Smooth muscle cell (in vitro differentiated cells): ENCODE data around the gene IFI44. TPM values are rescaled to one million over a fixed set of nuclear protein-coding genes. Genes with fewer than 3 reads are reported as not detected.

Experiments used
- DNase-seq: peaks from one replicate; lab custom pipeline; 2025; ENCODE audit not compliant: unreplicated experiment; lab: John Stamatoyannopoulos, UW
- H2AFZ ChIP-seq: fragments of 200-600 bp; sonication (generic); 2 replicates; pipeline ENCODE4 v1.6.0; 2016; ENCODE audit warnings: antibody characterized with exemption, low read depth, mild to moderate bottlenecking
- H3F3A ChIP-seq: fragments of 200-600 bp; sonication (generic); 2 replicates; pipeline ENCODE4 v1.6.0; 2017; ENCODE audit warnings: antibody characterized with exemption, low read depth
- H3K27ac ChIP-seq: fragments of 200-600 bp; sonication (generic); 2 replicates; pipeline ENCODE4 v1.5.1; 2016; ENCODE audit warnings: low read depth, mild to moderate bottlenecking
- H3K27me3 ChIP-seq: fragments of 200-600 bp; sonication (generic); 2 replicates; pipeline ENCODE4 v1.6.1; 2016; ENCODE audit warnings: low read depth, mild to moderate bottlenecking
- H3K36me3 ChIP-seq: fragments of 200-600 bp; sonication (generic); 2 replicates; pipeline ENCODE4 v1.5.1; 2016; ENCODE audit warnings: low read depth
- H3K4me1 ChIP-seq: fragments of 200-600 bp; sonication (generic); 2 replicates; pipeline ENCODE4 v1.5.1; 2016; ENCODE audit warnings: low read depth
- H3K4me2 ChIP-seq: fragments of 200-600 bp; sonication (generic); 2 replicates; pipeline ENCODE4 v1.6.0; 2016; ENCODE audit warnings: mild to moderate bottlenecking
- H3K4me3 ChIP-seq: fragments of 200-600 bp; sonication (generic); 2 replicates; pipeline ENCODE4 v1.5.1; 2016; ENCODE audit warnings: mild to moderate bottlenecking
- H3K79me2 ChIP-seq: fragments of 200-600 bp; sonication (generic); 2 replicates; pipeline ENCODE4 v1.6.0; 2016; ENCODE audit warnings: low read depth, mild to moderate bottlenecking
- H3K9ac ChIP-seq: fragments of 200-600 bp; sonication (generic); 2 replicates; pipeline ENCODE4 v1.6.0; 2016; ENCODE audit warnings: low read depth
- H3K9me3 ChIP-seq: fragments of 200-600 bp; sonication (generic); replicated peaks from 2 replicates; pipeline ENCODE4 v1.5.1; 2016; ENCODE audit warnings: low read depth
- H4K20me1 ChIP-seq: fragments of 200-600 bp; sonication (generic); 2 replicates; pipeline ENCODE4 v1.6.0; 2016; ENCODE audit warnings: low read depth
- WGBS: methylation state at CpG from one replicate; pipeline ENCODE4 v1.1.7; 2016; ENCODE audit warnings: low lambda C conversion rate; 5-methylcytosine and 5-hydroxymethylcytosine counted together
- polyA plus RNA-seq: library from polyadenylated mRNA; unstranded; fragments of >200 nt; fragmentation: Nextera tagmentation; extraction: Ambion mirVana; gene quantifications from 2 replicates; pipeline ENCODE4 v1.2.1, GENCODE V29; 2016
- total RNA-seq: library from RNA; depleted of rRNA; stranded (reverse); fragments of >200 nt; gene quantifications from 2 replicates; pipeline ENCODE4 v1.2.3, GENCODE V29; 2014
- TF ChIP-seq, protein P1 (sequence below): fragments of 200-600 bp; sonication (generic); IDR thresholded peaks from 2 replicates; pipeline ENCODE4 v1.5.1; 2017; ENCODE audit warnings: borderline replicate concordance, mild to moderate bottlenecking, antibody characterized with exemption; ENCODE audit not compliant: insufficient read depth, poor library complexity, severe bottlenecking

Gene IFI44
- total and polyA plus RNA-seq, 2 experiments from 2014 or later = 0.71 TPM; not detected in 1

DNA sequence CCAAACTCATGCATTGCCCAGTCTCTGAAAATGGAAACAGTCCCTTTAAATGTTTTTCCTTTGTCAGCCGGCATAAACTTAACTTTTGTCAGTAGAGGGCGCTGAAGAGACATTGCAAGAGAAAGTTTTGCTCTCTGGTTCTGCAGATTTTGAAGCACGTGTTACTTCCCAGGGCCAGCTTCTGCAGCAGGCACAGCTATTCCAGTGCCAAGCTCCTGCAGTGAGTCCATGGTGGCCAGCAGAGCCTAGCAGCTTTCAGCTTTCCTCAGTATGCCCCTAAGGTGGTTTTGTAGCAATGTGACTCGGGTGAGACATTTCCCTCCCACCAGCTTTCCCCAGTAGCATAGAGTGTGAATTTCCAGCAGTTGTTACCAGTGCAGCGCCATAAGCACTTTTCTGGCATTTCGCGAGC, 32.0 kb upstream of the IFI44 start:
- Histone ChIP-seq H4K20me1 (no peaks in the 10 kb centered on the region), H3K27ac (no peak overlapping the region), H3F3A (peaks cover 5% of the 10 kb centered on the region), H3K4me3 (no peak overlapping the region), H3K36me3 (no peaks in the 10 kb centered on the region), H3K9me3 (no peaks in the 10 kb centered on the region), H3K4me2 (no peak overlapping the region), H3K4me1 (no peaks in the 10 kb centered on the region), H3K9ac (no peak overlapping the region), H3K27me3 (peaks cover 19% of the 10 kb centered on the region), H2AFZ (no peak overlapping the region), H3K79me2 (no peaks in the 10 kb centered on the region)
- no peak for DNase-seq
- 41% methylated on average over 7 of the region's 7 CpGs for WGBS
- TF ChIP-seq, protein P1, sequence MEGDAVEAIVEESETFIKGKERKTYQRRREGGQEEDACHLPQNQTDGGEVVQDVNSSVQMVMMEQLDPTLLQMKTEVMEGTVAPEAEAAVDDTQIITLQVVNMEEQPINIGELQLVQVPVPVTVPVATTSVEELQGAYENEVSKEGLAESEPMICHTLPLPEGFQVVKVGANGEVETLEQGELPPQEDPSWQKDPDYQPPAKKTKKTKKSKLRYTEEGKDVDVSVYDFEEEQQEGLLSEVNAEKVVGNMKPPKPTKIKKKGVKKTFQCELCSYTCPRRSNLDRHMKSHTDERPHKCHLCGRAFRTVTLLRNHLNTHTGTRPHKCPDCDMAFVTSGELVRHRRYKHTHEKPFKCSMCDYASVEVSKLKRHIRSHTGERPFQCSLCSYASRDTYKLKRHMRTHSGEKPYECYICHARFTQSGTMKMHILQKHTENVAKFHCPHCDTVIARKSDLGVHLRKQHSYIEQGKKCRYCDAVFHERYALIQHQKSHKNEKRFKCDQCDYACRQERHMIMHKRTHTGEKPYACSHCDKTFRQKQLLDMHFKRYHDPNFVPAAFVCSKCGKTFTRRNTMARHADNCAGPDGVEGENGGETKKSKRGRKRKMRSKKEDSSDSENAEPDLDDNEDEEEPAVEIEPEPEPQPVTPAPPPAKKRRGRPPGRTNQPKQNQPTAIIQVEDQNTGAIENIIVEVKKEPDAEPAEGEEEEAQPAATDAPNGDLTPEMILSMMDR = peak; percentile 76

DNA sequence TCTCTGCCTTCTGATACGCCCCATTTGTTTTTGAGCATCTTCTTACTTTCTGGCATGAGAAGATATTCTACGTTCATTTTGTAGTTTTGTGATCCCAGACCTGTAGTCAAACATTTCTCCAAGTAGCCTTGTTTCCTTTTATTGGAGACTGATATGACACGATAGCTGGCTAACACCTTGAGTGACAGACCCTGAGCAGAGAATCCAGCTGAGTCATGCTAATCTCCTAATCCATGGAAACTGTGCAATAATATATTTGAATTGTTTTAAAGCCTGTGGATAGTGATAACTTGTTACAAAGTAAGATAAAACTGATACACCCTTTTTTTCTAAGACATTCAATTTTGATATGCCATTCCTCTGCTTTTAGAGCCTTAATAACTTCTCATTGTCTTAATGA, 30.6 kb upstream of the IFI44 start:
- Histone ChIP-seq H3K36me3 (no peaks in the 10 kb centered on the region), H3K27ac (no peak overlapping the region)

DNA sequence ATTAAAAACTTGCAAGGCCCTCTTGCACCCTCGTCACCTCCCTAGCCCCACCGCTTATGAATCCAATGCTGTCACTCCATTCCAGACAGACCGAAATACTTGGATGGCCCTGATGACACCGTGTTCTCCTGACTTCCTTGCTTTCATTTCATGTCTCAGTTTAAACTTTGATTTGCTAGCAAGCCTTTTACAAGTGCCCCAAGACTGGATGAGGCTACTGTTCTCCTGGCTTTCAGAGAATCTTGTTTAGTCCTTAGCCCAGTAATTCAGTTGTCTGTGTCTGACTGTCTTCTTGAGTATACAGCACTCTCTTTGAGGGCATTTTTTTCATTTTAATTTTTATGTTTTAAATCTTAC, 30.2 kb upstream of the IFI44 start:
- no peak overlapping the region for H3K4me2 ChIP-seq
- H3K27ac ChIP-seq = no peak overlapping the region
- no peaks in the 10 kb centered on the region for H3K36me3 ChIP-seq
- no peaks in the 10 kb centered on the region for H3K79me2 ChIP-seq
- peaks cover 15% of the 10 kb centered on the region for H3K27me3 ChIP-seq
- peaks cover 5% of the 10 kb centered on the region for H3F3A ChIP-seq
- H3K9ac ChIP-seq = no peak overlapping the region
- TF ChIP-seq, protein P1 = no peak
- WGBS = 93% methylated on average over 4 of the region's 4 CpGs
- no peaks in the 10 kb centered on the region for H4K20me1 ChIP-seq
- H2AFZ ChIP-seq = peak overlapping the region; percentile 60
- H3K4me3 ChIP-seq = no peak overlapping the region
- no peaks in the 10 kb centered on the region for H3K9me3 ChIP-seq
- no peaks in the 10 kb centered on the region for H3K4me1 ChIP-seq
- no peak for DNase-seq

More for the DNA sequence above, 30.6 kb upstream of the IFI44 start:
- Histone ChIP-seq H3K4me1 (no peaks in the 10 kb centered on the region), H3K9ac (no peak overlapping the region), H2AFZ (no peak overlapping the region), H3K4me3 (no peak overlapping the region), H3F3A (peaks cover 5% of the 10 kb centered on the region), H3K79me2 (no peaks in the 10 kb centered on the region), H4K20me1 (no peaks in the 10 kb centered on the region), H3K27me3 (peaks cover 17% of the 10 kb centered on the region), H3K4me2 (no peak overlapping the region), H3K9me3 (no peaks in the 10 kb centered on the region)
- DNase-seq = no peak
- TF ChIP-seq, protein P1 = no peak
- WGBS = 73% methylated on average over 3 of the region's 3 CpGs

DNA sequence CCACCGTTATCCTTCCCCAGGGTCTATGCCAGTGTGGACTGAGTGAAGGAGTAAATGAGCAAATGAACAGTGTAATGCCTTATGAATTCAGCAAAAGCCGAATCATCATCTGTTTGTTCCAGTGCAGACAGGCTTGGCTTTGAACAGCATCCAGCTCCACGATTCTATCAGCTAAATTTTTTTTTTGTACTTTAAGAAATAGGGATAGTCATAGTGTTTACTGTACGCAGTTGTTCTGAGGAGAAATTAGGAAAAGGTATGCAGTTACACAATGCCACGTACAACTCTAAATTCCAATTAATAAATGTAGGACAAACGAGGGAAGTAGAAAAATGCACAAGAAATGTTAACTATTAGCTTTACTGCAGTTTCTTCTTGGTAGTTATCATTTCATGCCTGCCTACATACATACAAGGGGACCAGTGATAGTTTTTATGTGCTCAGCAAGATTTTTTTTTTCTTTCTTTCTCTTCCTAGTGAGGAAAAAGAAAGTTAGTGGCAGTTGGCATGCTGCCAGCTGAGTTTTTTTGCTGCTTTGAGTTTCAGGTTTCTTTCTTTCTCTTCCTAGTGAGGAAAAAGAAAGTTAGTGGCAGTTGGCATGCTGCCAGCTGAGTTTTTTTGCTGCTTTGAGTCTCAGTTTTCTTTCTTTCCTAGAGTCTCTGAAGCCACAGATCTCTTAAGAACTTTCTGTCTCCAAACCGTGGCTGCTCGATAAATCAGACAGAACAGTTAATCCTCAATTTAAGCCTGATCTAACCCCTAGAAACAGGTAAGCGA, 29.6 kb upstream of the IFI44 start, which contains the start of gene IFI44L:
Gene IFI44L, plus strand, starts transcription at position 646 of the 777 bp plus-strand sequence. CDS start 7,468 bp downstream, outside the sequence.
- peaks cover 10% of the 10 kb centered on the region for H3K27me3 ChIP-seq
- H3K4me1 ChIP-seq = no peaks in the 10 kb centered on the region
- peak within 1 kb of the TSS; percentile 33 for H3K4me3 ChIP-seq
- H3K4me2 ChIP-seq = peak within 1 kb of the TSS; percentile 63
- no peak within 1 kb of the TSS for H3K27ac ChIP-seq
- H3K9ac ChIP-seq = no peak within 1 kb of the TSS
- no peaks in the 10 kb centered on the region for H3K9me3 ChIP-seq
- H3F3A ChIP-seq = peaks cover 5% of the 10 kb centered on the region
- no peaks in the 10 kb centered on the region for H3K79me2 ChIP-seq
- H2AFZ ChIP-seq = peak within 1 kb of the TSS; percentile 60
- H3K36me3 ChIP-seq = no peaks in the 10 kb centered on the region
- TF ChIP-seq, protein P1 = no peak
- WGBS = 69% methylated on average over 9 of the region's 9 CpGs
- H4K20me1 ChIP-seq = no peaks in the 10 kb centered on the region
- no peak for DNase-seq
